OCI-M2 (cell line): ENCODE results near the gene NOVA2.
"Not testable (repeated sequence)": the region's sequence is repeated elsewhere in the genome, so short reads cannot be mapped to it uniquely, and the experiment has no call there.

Source experiments
- DNase-seq: peaks from one replicate; lab custom pipeline; 2025; ENCODE audit not compliant: unreplicated experiment; lab: John Stamatoyannopoulos, UW

Gene NOVA2

DNA sequence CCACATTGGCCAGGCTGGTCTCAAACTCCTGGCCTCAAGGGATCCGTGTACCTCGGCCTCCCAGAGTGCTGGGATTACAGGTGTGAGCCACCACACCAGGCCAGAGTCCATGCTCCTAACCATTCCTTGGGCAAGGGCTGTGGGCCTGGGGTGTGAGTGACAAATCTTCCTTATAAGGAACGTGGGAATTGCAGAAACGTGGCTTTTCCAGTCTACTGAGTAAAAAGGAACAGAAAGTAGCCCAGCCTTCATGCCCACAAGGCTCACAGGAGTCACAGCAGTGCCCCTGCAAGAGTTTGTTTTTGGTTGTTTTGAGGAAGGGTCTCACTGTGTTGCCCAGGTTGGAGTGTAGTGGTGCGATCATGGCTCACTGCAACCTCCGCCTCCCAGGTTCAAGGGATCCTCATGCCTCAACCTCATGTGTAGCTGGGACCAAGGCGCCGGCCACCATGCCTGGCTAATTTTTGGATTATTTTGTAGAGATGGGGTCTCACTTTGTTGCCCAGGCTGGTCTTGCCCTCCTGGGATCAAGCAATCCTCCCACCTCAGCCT lies 76.3 kb downstream of the NOVA2 start:
- no peak for DNase-seq

GRCh38 chr19:45895983-45896599 lies 77.6 kb downstream of the NOVA2 start:
- DNase-seq = not testable (repeated sequence)

GRCh38 chr19:45895519-45895972 lies 78.1 kb downstream of the NOVA2 start:
- DNase-seq = no peak

DNA sequence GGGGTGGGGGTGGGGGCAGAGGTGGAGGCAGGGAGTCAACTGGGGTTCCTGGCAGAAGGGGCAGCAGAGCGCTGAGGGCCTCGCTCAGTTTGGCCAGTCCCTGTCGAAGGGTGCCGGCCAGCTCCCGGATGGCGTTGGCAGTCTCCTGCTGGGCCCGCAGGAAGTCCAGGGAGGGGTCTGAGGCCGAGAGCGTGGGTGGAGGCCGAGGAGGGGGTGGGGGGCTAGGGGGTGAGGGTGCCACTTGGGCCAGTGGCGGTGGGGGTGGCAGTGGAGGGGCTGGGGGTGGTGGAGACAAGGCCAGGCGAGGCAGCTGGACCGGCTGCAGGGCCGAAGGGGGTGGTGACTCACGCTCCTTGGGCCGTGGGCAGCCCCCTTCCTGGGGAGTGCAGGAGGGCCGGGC lies 82.8 kb downstream of the NOVA2 start:
- no peak for DNase-seq

DNA sequence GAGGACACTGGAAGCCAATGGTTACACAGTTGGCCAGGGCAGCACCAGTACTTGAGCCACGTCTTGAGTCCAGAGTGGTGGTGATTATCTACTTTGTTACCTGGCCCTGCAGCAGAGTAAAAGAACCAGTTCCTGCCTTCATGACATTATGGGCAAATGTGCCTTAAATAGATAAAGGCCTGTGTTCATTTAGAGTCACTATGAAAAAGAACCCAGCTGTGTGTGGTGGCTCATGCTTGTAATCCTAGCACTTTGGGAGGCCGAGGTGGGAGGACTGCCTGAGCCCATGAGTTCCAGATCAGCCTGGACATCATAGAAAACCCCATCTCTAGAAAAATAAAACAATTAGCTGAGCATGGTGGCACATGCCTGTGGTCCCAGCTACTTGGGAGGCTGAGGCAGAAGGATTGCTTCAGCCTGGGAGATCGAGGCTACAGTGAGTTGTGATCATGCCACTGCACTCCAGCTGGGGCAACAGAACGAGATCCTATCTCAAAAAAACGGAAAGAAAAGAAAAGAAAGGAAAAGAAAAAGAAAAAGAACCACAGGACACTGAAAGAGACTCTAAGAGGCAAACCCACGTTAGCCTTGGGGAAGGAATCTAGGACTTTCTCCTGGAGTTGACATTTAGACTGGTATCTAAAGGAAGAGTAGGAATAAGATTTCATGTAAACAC lies 84.3 kb downstream of the NOVA2 start:
- DNase-seq = peak; percentile 44

DNA sequence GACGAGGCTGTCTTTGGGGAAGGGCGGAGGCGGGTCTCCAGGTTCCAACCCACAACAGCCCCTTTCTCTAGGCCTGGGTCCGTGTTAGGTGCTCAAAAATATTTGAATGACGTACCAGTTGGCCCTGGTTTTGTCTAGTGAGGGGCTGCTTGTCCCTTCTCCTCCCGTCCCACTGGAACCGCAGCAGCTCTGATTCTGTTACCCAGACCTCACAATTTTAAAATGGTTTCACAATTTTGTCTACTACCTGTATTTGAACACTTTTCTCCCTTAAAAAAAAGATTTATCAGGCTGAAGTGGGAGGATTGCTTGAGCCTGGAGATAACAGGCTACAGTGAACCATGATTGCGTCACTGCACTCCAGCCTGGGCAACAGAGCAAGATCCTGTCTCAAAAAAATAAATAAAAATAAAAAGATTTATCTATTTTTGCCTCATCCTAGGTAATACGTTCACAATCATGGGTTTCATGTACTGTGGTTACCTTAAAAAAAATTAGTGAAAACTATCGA lies 86.4 kb downstream of the NOVA2 start:
- DNase-seq = no peak

- peak; percentile 77 for DNase-seq
These were observed 87.1 kb downstream of the NOVA2 start for GRCh38 chr19:45886427-45887199.

GRCh38 chr19:45885556-45886426 lies 87.9 kb downstream of the NOVA2 start, which contains the start of gene IRF2BP1:
Gene IRF2BP1 (minus strand): TSS chr19:45886141. CDS start chr19:45885774, 367 bp downstream.
- DNase-seq = peak; percentile 30

GRCh38 chr19:45884682-45885555 lies 88.7 kb downstream of the NOVA2 start:
- no peak for DNase-seq

DNA sequence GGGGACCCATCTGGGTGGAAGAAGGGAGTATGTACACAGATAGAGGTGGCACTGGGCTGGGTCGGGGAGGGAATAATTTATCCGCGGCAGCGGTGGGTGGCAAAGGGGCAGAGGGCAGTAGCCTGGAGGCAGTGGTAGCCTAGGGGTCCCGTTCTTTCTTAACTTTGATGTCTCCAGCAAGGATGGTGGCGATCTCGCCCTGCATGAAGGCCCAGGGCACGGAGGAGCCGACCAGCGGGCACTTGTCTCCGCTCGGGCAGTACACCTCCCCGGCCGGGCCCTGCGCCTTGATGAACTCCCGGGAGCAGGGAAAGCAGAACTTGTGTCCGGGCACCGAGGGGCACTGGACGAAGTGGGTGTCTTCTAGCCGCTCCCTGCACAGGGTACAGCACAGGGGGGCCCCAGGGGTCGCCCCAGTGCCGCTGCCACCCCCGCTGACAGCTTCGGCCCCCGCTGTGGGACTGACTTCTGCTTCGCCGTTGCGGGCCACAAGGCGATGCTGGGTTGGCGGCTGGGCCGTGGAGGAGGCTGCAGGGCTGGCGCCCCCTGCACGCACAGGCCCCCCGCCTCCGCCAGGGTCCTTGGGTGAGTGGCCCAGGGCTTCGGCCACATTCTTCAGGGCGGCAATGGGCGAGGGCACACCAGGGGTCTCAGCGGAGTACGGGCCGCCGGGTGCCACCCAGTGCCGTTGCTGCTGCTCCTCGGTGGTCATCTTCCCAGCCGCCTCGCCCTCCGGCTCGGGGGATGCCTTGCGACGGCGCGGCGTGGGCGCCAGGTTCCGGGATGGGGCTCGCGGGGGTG lies 89.6 kb downstream of the NOVA2 start:
- DNase-seq = no peak
